ENCODE results near the gene ZCCHC8. TPM values are rescaled to one million over a fixed set of nuclear protein-coding genes. Genes with fewer than 3 reads are reported as not detected.
"Not testable (repeated sequence)": the region's sequence is repeated elsewhere in the genome, so short reads cannot be mapped to it uniquely, and the experiment has no call there.

Gene ZCCHC8
- total RNA-seq, 1 donor from 2014 or later = 39.7 TPM

GRCh38 chr12:122435186-122435585, 65.5 kb downstream of the ZCCHC8 start:
- no peak overlapping the region for H3K27ac Mint-ChIP-seq
- H3K36me3 Mint-ChIP-seq (ENCODE audit: low read depth) = no peaks in the 10 kb centered on the region
- H3K27me3 Mint-ChIP-seq (ENCODE audit: low read depth) = no peaks in the 10 kb centered on the region
- no peak overlapping the region for H3K4me3 Mint-ChIP-seq (ENCODE audit: low read depth)
- H3K9me3 Mint-ChIP-seq = no peaks in the 10 kb centered on the region
- no peak for DNase-seq (ENCODE audit: low spot score)
- no peaks in the 10 kb centered on the region for H3K4me1 Mint-ChIP-seq (ENCODE audit: low read depth)
- intact Hi-C loops (cut with micrococcal nuclease) = no loop called here

DNA sequence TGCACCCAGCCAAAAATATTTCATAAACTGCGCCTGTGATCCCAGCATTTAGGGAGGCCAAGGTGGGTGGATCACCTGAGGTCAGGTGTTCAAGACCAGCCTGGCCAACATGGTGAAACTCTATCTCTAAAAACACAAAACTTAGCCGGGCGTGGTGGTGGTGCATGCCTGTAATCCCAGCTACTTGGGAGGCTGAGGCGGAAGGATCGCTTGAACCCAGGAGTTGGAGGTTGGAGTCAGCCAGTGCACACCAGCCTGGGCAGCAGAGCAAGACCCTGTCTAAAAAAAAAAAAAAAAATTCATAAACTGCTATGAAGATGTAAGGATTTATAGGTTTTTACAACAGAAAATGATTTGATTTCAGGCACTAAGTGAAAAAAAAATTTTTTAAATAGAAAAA, 71.7 kb downstream of the ZCCHC8 start:
- H3K4me1 Mint-ChIP-seq (ENCODE audit: low read depth); H3K4me3 Mint-ChIP-seq (ENCODE audit: low read depth); DNase-seq (ENCODE audit: low spot score); intact Hi-C loops (cut with micrococcal nuclease); H3K36me3 Mint-ChIP-seq (ENCODE audit: low read depth); H3K9me3 Mint-ChIP-seq; H3K27ac Mint-ChIP-seq; H3K27me3 Mint-ChIP-seq (ENCODE audit: low read depth): not testable (repeated sequence)

DNA sequence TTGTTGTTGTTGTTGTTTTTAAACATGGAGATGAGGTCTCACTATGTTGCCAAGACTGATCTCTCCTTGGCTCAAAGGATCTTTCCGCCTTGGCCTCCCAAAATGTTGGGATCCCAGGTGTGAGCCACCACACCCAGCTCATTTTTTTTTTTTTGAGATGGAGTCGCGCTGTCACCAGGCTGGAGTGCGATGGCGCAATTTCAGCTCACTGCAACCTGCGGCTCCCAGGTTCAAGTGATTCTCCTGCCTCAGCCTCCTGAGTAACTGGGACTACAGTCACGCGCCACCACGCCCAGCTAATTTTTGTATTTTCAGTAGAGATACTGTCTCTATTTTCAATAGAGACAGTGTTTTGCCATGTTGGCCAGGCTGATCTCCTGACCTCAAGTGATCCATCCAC, 73.3 kb downstream of the ZCCHC8 start:
- H3K36me3 Mint-ChIP-seq (ENCODE audit: low read depth) = no peaks in the 10 kb centered on the region
- no peak overlapping the region for H3K27ac Mint-ChIP-seq

GRCh38 chr12:122423258-122424165, 77.2 kb downstream of the ZCCHC8 start:
- Mint-ChIP-seq H3K27ac (peak overlapping the region; percentile 88), H3K9me3 (no peaks in the 10 kb centered on the region), H3K36me3 (ENCODE audit: low read depth) (no peaks in the 10 kb centered on the region), H3K4me3 (ENCODE audit: low read depth) (peak overlapping the region; percentile 86), H3K27me3 (ENCODE audit: low read depth) (peaks cover 2% of the 10 kb centered on the region), H3K4me1 (ENCODE audit: low read depth) (peaks cover 22% of the 10 kb centered on the region)
- intact Hi-C loops (cut with micrococcal nuclease) = loop anchor here (1.0 to 2.0 kb wide), 2 partner anchors 29 to 48 kb away; no protein-coding TSS in a partner anchor
- DNase-seq (ENCODE audit: low spot score) = no peak

More for the DNA sequence above, 73.3 kb downstream of the ZCCHC8 start:
- DNase-seq (ENCODE audit: low spot score) = no peak
- Mint-ChIP-seq H3K27me3 (ENCODE audit: low read depth) (peaks cover 2% of the 10 kb centered on the region), H3K4me1 (ENCODE audit: low read depth) (peaks cover 10% of the 10 kb centered on the region), H3K9me3 (no peaks in the 10 kb centered on the region), H3K4me3 (ENCODE audit: low read depth) (no peak overlapping the region)
- intact Hi-C loops (cut with micrococcal nuclease) = no loop called here

DNA sequence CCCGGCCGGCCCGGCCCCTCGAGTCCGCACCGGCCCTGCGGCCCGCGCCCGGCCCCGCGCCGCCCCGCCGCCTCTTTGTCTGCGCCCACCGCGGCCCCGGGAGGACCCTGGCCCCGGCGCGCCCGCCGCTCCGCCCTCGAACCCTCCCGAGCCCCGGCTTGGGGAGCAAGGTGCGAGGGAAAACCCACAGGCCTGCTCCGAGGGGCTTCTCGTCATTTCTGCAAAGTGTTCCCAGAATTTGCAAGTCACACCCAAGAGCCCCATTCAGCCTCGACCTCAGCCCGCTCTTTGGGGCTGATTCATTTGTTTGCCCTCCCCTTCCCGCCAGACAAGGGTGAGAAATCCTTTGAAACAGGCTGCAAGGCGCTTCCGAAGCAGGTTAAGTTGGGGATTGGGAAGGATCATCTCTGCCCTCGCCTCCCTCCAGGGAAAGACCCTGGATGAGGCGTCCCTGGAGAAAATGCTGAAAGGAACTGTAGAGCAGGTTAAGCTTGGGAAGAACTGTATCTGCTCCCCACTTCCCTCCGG, 77.9 kb downstream of the ZCCHC8 start:
- H3K27me3 Mint-ChIP-seq (ENCODE audit: low read depth) = peaks cover 2% of the 10 kb centered on the region
- H3K4me3 Mint-ChIP-seq (ENCODE audit: low read depth) = peak overlapping the region; percentile 86
- intact Hi-C loops (cut with micrococcal nuclease) = loop anchor here (1.0 to 2.0 kb wide), 2 partner anchors 30 to 49 kb away; no protein-coding TSS in a partner anchor
- peaks cover 3% of the 10 kb centered on the region for H3K36me3 Mint-ChIP-seq (ENCODE audit: low read depth)
- DNase-seq (ENCODE audit: low spot score) = peak; percentile 18
- no peaks in the 10 kb centered on the region for H3K9me3 Mint-ChIP-seq
- H3K4me1 Mint-ChIP-seq (ENCODE audit: low read depth) = peaks cover 24% of the 10 kb centered on the region
- H3K27ac Mint-ChIP-seq = peak overlapping the region; percentile 88

- DNase-seq (ENCODE audit: low spot score) = peak; percentile 56
Measured at GRCh38 chr12:122421821-122422729, 78.7 kb downstream of the ZCCHC8 start, which contains the start of gene CLIP1. Gene CLIP1, minus strand, starts transcription at chr12:122422669. Its CDS starts 42,217 bp downstream, at chr12:122380452.

More at GRCh38 chr12:122421821-122422729, 78.7 kb downstream of the ZCCHC8 start, which contains the start of gene CLIP1:
- intact Hi-C loops (cut with micrococcal nuclease) = loop anchor here (1.0 to 2.0 kb wide), 3 partner anchors 10 to 31 kb away; no protein-coding TSS in a partner anchor
- Mint-ChIP-seq H3K4me3 (ENCODE audit: low read depth) (peak within 1 kb of the TSS; percentile 86), H3K27me3 (ENCODE audit: low read depth) (peaks cover 2% of the 10 kb centered on the region), H3K36me3 (ENCODE audit: low read depth) (peaks cover 5% of the 10 kb centered on the region), H3K4me1 (ENCODE audit: low read depth) (peaks cover 25% of the 10 kb centered on the region), H3K27ac (peak within 1 kb of the TSS; percentile 88), H3K9me3 (no peaks in the 10 kb centered on the region)

Other genes starting within 250 kb of the ZCCHC8 start
- 25.3 and 26.8 TPM in 2 replicates for gene VPS33A, start 234.4 kb downstream of the ZCCHC8 start, total RNA-seq
- gene CLIP1, start 78.3 kb downstream of the ZCCHC8 start, total RNA-seq = 59.9 and 66.2 TPM in 2 replicates
- gene RSRC2, start 26.0 kb upstream of the ZCCHC8 start, total RNA-seq = 105 and 107 TPM in 2 replicates
- gene KNTC1, start 26.3 kb upstream of the ZCCHC8 start, total RNA-seq = 121 and 122 TPM in 2 replicates
- 0.16 TPM in 2 replicates for gene HCAR2, start 202.4 kb upstream of the ZCCHC8 start, total RNA-seq
- 0.34 and 0.46 TPM in 2 replicates for gene HCAR3, start 215.9 kb upstream of the ZCCHC8 start, total RNA-seq
- gene HCAR1, start 229.9 kb upstream of the ZCCHC8 start, total RNA-seq = 2.6 and 2.8 TPM in 2 replicates